Femur (tissue), 1 donor: Measurements from ENCODE around the gene OTOS.

Experiments
- DNase-seq: peaks from one replicate; pipeline ENCODE4 v3.0.0-alpha.2; 2017

OTOS gene

GRCh38 chr2:240140511-240140910 lies at the start of gene OTOS:
Gene OTOS, minus strand, starts transcription at chr2:240140658. Its CDS starts 332 bp downstream, at chr2:240140326.
- no peak for DNase-seq

GRCh38 chr2:240189686-240190085 lies 49.2 kb upstream of the OTOS start:
- DNase-seq, result peak; percentile 44

GRCh38 chr2:240187989-240188590 lies 47.6 kb upstream of the OTOS start:
- DNase-seq, result no peak

- no peak for DNase-seq
Observed at GRCh38 chr2:240186191-240186725, 45.8 kb upstream of the OTOS start.

GRCh38 chr2:240184656-240185055 lies 44.2 kb upstream of the OTOS start:
- DNase-seq, result no peak

- DNase-seq, result no peak
Observed at GRCh38 chr2:240183875-240184590, 43.6 kb upstream of the OTOS start.

- DNase-seq, result no peak
Observed at GRCh38 chr2:240183006-240183874, 42.8 kb upstream of the OTOS start.

GRCh38 chr2:240182476-240182875 lies 42.0 kb upstream of the OTOS start:
- no peak for DNase-seq

- DNase-seq, result no peak
Observed at GRCh38 chr2:240182001-240182400, 41.5 kb upstream of the OTOS start.

- no peak for DNase-seq
Observed at GRCh38 chr2:240179941-240180666, 39.6 kb upstream of the OTOS start.

- no peak for DNase-seq
Observed at GRCh38 chr2:240179186-240179815, 38.8 kb upstream of the OTOS start.

GRCh38 chr2:240178564-240178963 lies 38.1 kb upstream of the OTOS start:
- DNase-seq, result no peak

- DNase-seq, result no peak
Observed at GRCh38 chr2:240174496-240174895, 34.0 kb upstream of the OTOS start.

- no peak for DNase-seq
Observed at GRCh38 chr2:240172071-240172895, 31.8 kb upstream of the OTOS start.

GRCh38 chr2:240170883-240171282 lies 30.4 kb upstream of the OTOS start:
- no peak for DNase-seq

GRCh38 chr2:240170354-240170735 lies 29.9 kb upstream of the OTOS start:
- no peak for DNase-seq

GRCh38 chr2:240169486-240170353 lies 29.3 kb upstream of the OTOS start:
- DNase-seq, result no peak

GRCh38 chr2:240168546-240169361 lies 28.3 kb upstream of the OTOS start:
- no peak for DNase-seq

- no peak for DNase-seq
Observed at GRCh38 chr2:240168041-240168440, 27.6 kb upstream of the OTOS start.

- no peak for DNase-seq
Observed at GRCh38 chr2:240167588-240167880, 27.1 kb upstream of the OTOS start.
